Ammon's horn (tissue), 1 donor: ENCODE measurements around the gene SHC2.
A peak's percentile ranks its signal among the peaks of the same experiment; 100 is the strongest.

ENCODE experiments used
- DNase-seq: peaks from one replicate; pipeline ENCODE4 v3.0.0-alpha.2; 2016; ENCODE audit warnings: low spot score

The SHC2 gene

DNA sequence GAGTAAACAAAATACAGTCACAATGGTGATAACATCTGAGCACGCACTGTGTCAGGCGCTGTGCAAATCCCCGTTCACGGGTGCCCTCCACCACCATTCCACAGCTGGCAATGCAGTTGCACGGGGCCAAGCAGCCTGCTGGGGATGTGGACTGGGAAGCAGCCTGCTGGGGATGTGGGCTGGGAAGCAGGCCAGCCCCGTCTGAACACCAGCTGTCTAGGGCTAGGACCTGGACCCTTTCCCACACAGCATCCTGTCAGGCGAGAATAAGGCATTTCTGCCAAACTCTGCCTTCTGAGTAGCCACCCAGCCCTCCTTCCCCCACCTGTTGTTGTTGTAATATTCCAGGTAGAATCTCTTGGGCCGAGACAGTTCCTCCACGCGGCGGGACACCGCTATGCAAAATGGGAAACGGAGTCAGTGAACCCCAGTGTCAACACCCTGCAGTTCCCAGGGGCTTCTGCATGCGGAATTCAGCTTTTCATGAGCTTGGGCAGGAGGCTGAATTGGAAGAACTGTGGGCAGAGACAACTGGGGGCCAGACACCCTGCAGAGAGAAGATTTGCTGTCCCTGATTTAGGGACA lies 88.4 kb downstream of the SHC2 start:
- DNase-seq = peak; percentile 47

DNA sequence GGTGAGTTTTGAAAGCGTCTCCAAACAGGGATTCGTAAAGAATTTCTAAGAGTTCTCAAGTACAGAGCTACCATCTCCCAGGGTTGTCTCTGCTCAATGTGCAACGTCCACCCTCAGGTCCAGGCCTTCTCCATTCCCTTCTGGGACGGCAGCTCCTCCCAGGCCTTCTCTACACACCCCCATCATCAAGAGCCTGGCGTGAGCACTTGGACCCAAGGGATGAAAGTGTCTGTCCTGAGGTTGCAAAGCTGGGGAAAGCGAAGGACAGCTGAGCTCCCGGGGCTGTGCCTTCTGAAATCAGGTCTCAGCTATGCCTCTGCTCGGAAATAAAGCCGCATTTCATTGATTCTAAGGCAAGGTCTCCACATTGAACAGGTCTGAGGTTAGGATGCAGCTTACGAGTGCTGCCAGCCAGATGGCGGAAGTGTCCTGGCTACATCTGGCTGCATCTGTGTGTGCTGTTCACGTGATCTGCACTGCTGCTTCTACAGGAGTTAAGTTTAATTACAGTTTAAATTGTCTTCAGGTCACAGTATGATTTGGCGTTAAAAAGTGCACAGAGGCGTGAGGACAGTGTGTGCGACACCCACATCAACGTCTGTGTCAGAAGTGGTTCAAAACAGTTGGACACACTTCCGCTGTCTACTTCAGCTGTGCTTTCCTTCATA lies 89.2 kb downstream of the SHC2 start:
- DNase-seq = no peak

- DNase-seq = no peak
Observed at GRCh38 chr19:370641-371330, 90.0 kb downstream of the SHC2 start.

DNA sequence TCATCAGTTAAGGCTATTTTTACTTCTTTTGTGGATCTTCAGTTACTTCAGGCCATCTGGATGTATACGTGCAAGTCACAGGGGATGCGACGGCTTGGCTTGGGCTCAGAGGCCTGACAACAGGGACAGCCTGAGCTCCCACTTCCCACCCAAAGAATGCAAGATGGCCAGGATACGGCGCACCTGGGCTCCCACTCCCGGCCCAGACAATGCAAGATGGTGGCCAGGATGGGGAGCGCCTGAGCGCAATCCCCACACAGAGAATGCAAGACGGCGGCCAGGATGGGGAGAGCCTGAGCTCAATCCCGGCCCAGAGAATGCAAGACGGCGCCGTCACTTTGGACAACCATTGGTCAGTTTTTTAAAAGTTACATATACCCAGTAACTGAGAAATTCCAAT lies 91.0 kb downstream of the SHC2 start:
- no peak for DNase-seq

- DNase-seq = no peak
Observed at GRCh38 chr19:369256-369655, 91.6 kb downstream of the SHC2 start.

DNA sequence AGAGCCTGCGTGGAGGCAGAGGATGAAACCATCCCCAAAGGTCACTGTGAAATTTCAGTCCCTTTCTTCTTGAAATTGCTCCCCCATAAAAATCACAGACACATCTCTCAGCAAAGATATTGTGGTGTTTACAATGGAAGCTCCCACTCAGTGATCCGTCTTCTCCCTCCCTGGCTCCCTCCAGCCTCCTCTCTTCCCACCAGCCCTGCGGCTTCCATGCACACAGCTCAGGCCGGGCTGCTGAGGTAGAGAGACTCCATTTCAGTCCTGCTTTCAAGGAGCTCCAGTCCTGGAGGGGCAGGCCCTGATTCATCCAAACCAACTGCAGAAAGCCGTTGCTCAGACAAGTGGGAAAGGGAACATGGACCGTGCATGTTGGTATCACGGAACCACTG lies 92.2 kb downstream of the SHC2 start:
- no peak for DNase-seq

- peak; percentile 47 for DNase-seq
Observed at GRCh38 chr19:367963-368629, 92.7 kb downstream of the SHC2 start.

GRCh38 chr19:367561-367960 lies 93.3 kb downstream of the SHC2 start:
- no peak for DNase-seq

- no peak for DNase-seq
Observed at GRCh38 chr19:366951-367350, 93.9 kb downstream of the SHC2 start.
